GM12878 (cell line): ENCODE data around the gene SLC15A1. TPM values are rescaled to one million over a fixed set of nuclear protein-coding genes. Genes with fewer than 3 reads are reported as not detected.

Source experiments
- ATAC-seq: fragments of 200-7000 bp; cut with Tn5 transposase; 3 replicates; pipeline ENCODE4 v1.9.1; 2020; ENCODE audit warnings: mild to moderate bottlenecking, moderate library complexity
- BruUV-seq: library from RNA; stranded (reverse); fragments of 400-500 nt; replicated peaks from 2 replicates; lab custom pipeline; 2021; lab: Mats Ljungman, UMichigan
- CTCF ChIA-PET: fragments of 300-600 bp; sonication (Branson Sonifier 250); formaldehyde crosslinking; extraction: SDS; loops from one replicate; lab custom pipeline; 2021; ENCODE audit warnings: inconsistent platforms; lab: Yijun Ruan, JAX
- POLR2A ChIA-PET: fragments of 350-600 bp; formaldehyde crosslinking; extraction: SDS; loops from one replicate; lab custom pipeline; 2021; ENCODE audit warnings: inconsistent platforms; lab: Charles Lee
- RAD21 ChIA-PET: fragments of 300-600 bp; sonication (Branson Sonifier 250); formaldehyde crosslinking; loops from one replicate; lab custom pipeline; 2023; ENCODE audit warnings: antibody characterized with exemption; ENCODE audit not compliant: unreplicated experiment; lab: Charles Lee
- SMC1A ChIA-PET: fragments of 300-600 bp; sonication (Branson Sonifier 250); formaldehyde crosslinking; loops from one replicate; lab custom pipeline; 2023; ENCODE audit not compliant: unreplicated experiment, uncharacterized antibody; lab: Charles Lee
- DNase-seq: peaks from one replicate; pipeline ENCODE4 v3.0.0-alpha.2; 2011; ENCODE audit warnings: low read depth, low spot score
- FAIRE-seq: peaks from 3 replicates; lab custom pipeline; 2011; peaks lifted over from hg19 to GRCh38; lab: Jason Lieb, UNC
- H2AFZ ChIP-seq: 2 replicates; pipeline ENCODE4 v1.6.0; 2011; ENCODE audit warnings: low read depth, low read length, control low read depth; ENCODE audit not compliant: control insufficient read depth
- H3K27ac ChIP-seq: 2 replicates; pipeline ENCODE4 v1.5.1; 2011; ENCODE audit warnings: control low read depth; ENCODE audit not compliant: control insufficient read depth, insufficient read depth
- H3K27me3 ChIP-seq, 2 experiments: replicated peaks in 1 of 2; 2 replicates each; pipeline versions ENCODE4 v1.6.0 to v1.6.1; 2011; ENCODE audit warnings: low read length in 1 of 2; ENCODE audit not compliant: control insufficient read depth in 2 of 2, insufficient read depth in 2 of 2
- H3K36me3 ChIP-seq, 2 experiments: 2 replicates each; pipeline ENCODE4 v1.5.1; 2011; ENCODE audit warnings: low read length in 1 of 2; ENCODE audit not compliant: control insufficient read depth in 2 of 2, insufficient read depth in 2 of 2
- H3K4me1 ChIP-seq: 2 replicates; pipeline ENCODE4 v1.6.1; 2011; ENCODE audit warnings: mild to moderate bottlenecking, low read length, moderate library complexity, mixed read lengths; ENCODE audit not compliant: control insufficient read depth, insufficient read depth
- H3K4me2 ChIP-seq: 2 replicates; pipeline ENCODE4 v1.6.0; 2011; ENCODE audit warnings: control low read depth; ENCODE audit not compliant: control insufficient read depth, insufficient read depth
- H3K4me3 ChIP-seq: fragments of 200-600 bp; sonication (generic); 2 replicates; pipeline ENCODE4 v1.5.1; 2016
- H3K79me2 ChIP-seq: 2 replicates; pipeline ENCODE4 v1.6.0; 2011; ENCODE audit warnings: low read length; ENCODE audit not compliant: control insufficient read depth, insufficient read depth
- H3K9ac ChIP-seq: 2 replicates; pipeline ENCODE4 v1.8.0; 2011; ENCODE audit warnings: low read length, control low read depth, mixed read lengths; ENCODE audit not compliant: control insufficient read depth, insufficient read depth
- H3K9me3 ChIP-seq: replicated peaks from 3 replicates; pipeline ENCODE4 v1.5.1; 2011; ENCODE audit warnings: mild to moderate bottlenecking, low read length; ENCODE audit not compliant: control insufficient read depth, insufficient read depth
- H4K20me1 ChIP-seq: 2 replicates; pipeline ENCODE4 v1.6.0; 2011; ENCODE audit not compliant: control insufficient read depth, insufficient read depth
- E4F1 ChIP-seq: fragments of 450-650 bp; IDR thresholded peaks from 2 replicates; pipeline ENCODE4 v1.6.1; 2018; ENCODE audit warnings: borderline replicate concordance, mild to moderate bottlenecking; ENCODE audit not compliant: partially characterized antibody
- EED ChIP-seq: sonication (generic); IDR thresholded peaks from 2 replicates; pipeline ENCODE4 v1.6.1; 2016; ENCODE audit warnings: antibody characterized with exemption, low read depth
- EZH2 ChIP-seq: IDR thresholded peaks from 2 replicates; pipeline ENCODE4 v1.6.1; 2012; ENCODE audit warnings: low read depth, mild to moderate bottlenecking, control low read depth, inconsistent platforms, low read length, borderline replicate concordance; ENCODE audit not compliant: control insufficient read depth
- MEF2B ChIP-seq: fragments of 450-650 bp; IDR thresholded peaks from 2 replicates; pipeline ENCODE4 v1.6.1; 2018; ENCODE audit warnings: mild to moderate bottlenecking, moderate library complexity; ENCODE audit not compliant: partially characterized antibody, poor library complexity, severe bottlenecking
- MYC ChIP-seq: IDR thresholded peaks from 2 replicates; pipeline ENCODE4 v1.6.1; 2011; ENCODE audit warnings: mild to moderate bottlenecking, low read length, moderate library complexity, inconsistent platforms; ENCODE audit not compliant: insufficient read depth, insufficient replicate concordance, insufficient read length, severe bottlenecking
- RAD51 ChIP-seq: fragments of 450-650 bp; IDR thresholded peaks from 2 replicates; pipeline ENCODE4 v1.6.1; 2016; ENCODE audit warnings: moderate library complexity, mild to moderate bottlenecking, inconsistent platforms
- RFX5 ChIP-seq: IDR thresholded peaks from 2 replicates; pipeline ENCODE4 v1.6.1; 2011; ENCODE audit warnings: low read depth, low read length, improper control_type of control experiment
- SUPT20H ChIP-seq: IDR thresholded peaks from 2 replicates; pipeline ENCODE4 v1.6.1; 2011; ENCODE audit warnings: low read depth, mild to moderate bottlenecking, low read length, moderate library complexity, borderline replicate concordance; ENCODE audit not compliant: control insufficient read depth
- WGBS: methylation state at CpG from one replicate; pipeline ENCODE4 v1.1.6; 2016; ENCODE audit warnings: low lambda C conversion rate; ENCODE audit not compliant: insufficient replicate concordance, insufficient coverage; ENCODE audit errors: missing lambda C conversion rate; 5-methylcytosine and 5-hydroxymethylcytosine counted together
- in situ Hi-C: fragments of 300-500 bp; cut with MboI; formaldehyde crosslinking; loops from 9 replicates; pipeline ENCODE4 v1.14.3; 2018; ENCODE audit warnings: mixed read lengths
- intact Hi-C: fragments of 100-400 bp; cut with micrococcal nuclease; formaldehyde crosslinking; loops from one replicate; pipeline ENCODE4 v1.14.2; 2022; ENCODE audit not compliant: unreplicated experiment
- polyA plus RNA-seq, 11 experiments: library from polyadenylated mRNA; depleted of rRNA in 4 of 11; unstranded in 6 of 11; stranded (reverse) in 5 of 11; fragments of >200 nt; fragmentation: Nextera tagmentation in 4 of 11; fragmentation: Illumina TruSeq in 1 of 11; extraction: Ambion mirVana in 4 of 11; extraction: Trizol in 1 of 11; gene quantifications; 1 replicate in 1 of 11; 2 replicates in 10 of 11; pipeline versions ENCODE4 v1.2.1 to v1.2.3, GENCODE V29; 2011 to 2016; ENCODE audit warnings: inconsistent platforms in 2 of 11, missing spikeins in 2 of 11, low read depth in 1 of 11
- total RNA-seq, 4 experiments: library from RNA; depleted of rRNA in 3 of 4; stranded (reverse); fragments of >200 nt in 3 of 4; fragmentation: Illumina TruSeq in 1 of 4; extraction: Trizol in 1 of 4; gene quantifications; 2 replicates each; pipeline versions ENCODE4 v1.2.1 to v1.2.3, GENCODE V29; 2013 to 2021

The SLC15A1 gene
- total and polyA plus RNA-seq, 10 of the 15 experiments (the other 5 are each of a cell fraction or from before 2014, with no cell fraction given): not detected

- TF ChIP-seq SUPT20H: no peak
- no peak for TF ChIP-seq MYC
- TF ChIP-seq EED: no peak
These were observed 21.4 kb upstream of the SLC15A1 start (continued) for GRCh38 chr13:98773921-98774320.

GRCh38 chr13:98772794-98773452, 20.5 kb upstream of the SLC15A1 start:
- FAIRE-seq (no peak), DNase-seq (no peak), ATAC-seq (no peak)
- Histone ChIP-seq H4K20me1 (no peaks in the 10 kb centered on the region), H3K9me3 (no peaks in the 10 kb centered on the region), H3K36me3 (no peaks in the 10 kb centered on the region), H3K27ac (no peak overlapping the region), H2AFZ (no peak overlapping the region), H3K27me3 (no peaks in the 10 kb centered on the region), H3K4me1 (no peaks in the 10 kb centered on the region), H3K9ac (no peak overlapping the region), H3K4me2 (no peak overlapping the region), H3K79me2 (no peaks in the 10 kb centered on the region), H3K4me3 (no peak overlapping the region)
- CTCF ChIA-PET: interaction anchor here (1.7 kb wide), 1 partner anchor 67 kb away, joined by 4 read pairs; no protein-coding TSS in a partner anchor
- SMC1A ChIA-PET: interaction anchor here (1.1 to 1.3 kb wide), 2 partner anchors 21 to 24 kb away, joined by 3 read pairs; no protein-coding TSS in a partner anchor
- POLR2A ChIA-PET: no interaction called here
- no TSS peak for BruUV-seq
- 43% methylated on average over 12 of the region's 12 CpGs for WGBS
- RAD21 ChIA-PET: no interaction called here
- intact Hi-C loops (no loop called here), in situ Hi-C loops (no loop called here)
- no peak for TF ChIP-seq MEF2B
- no peak for TF ChIP-seq RFX5
- TF ChIP-seq MYC: no peak
- no peak for TF ChIP-seq EZH2
- TF ChIP-seq RAD51: no peak
- no peak for TF ChIP-seq E4F1
